Measurements from ENCODE around the gene ADPGK. TPM values are rescaled to one million over a fixed set of nuclear protein-coding genes. Genes with fewer than 3 reads are reported as not detected.

Gene ADPGK
- total and polyA plus RNA-seq, 2 donors (not counting 1 experiment from before 2014, with no cell fraction given), result 128 to 174 TPM

DNA sequence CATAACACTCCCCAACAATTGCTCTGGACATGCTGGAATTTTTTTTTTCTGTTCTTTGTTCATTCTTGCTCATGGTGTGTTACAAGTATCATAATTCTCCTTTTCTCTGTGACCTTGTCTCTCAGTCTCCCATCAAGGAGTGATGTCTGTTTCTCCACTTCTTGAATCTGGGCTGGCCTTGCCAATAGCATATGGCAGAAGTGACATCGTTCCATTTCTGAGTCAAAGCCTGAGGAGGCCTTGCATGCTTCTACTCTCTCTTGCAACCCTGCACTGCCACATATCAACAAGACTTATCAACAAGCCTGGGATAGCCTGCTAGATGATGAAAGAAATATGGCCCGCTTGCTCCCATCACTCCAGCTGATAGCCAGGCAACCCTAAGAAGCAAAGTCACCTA, 8.9 kb upstream of the ADPGK start:
- no peak overlapping the region for H3K27ac Mint-ChIP-seq
- POLR2A ChIA-PET, result no interaction called here
- intact Hi-C loops (cut with micrococcal nuclease), result no loop called here
- no peaks in the 10 kb centered on the region for H3K9me3 Mint-ChIP-seq (ENCODE audit: insufficient read depth)
- ATAC-seq (ENCODE audit: low read depth) (no peak), DNase-seq (no peak)
- H3K9me3 ChIP-seq (ENCODE audit: control extremely low read depth in 1 of 3, control insufficient read depth in 2 of 3, insufficient read depth in 1 of 3, low read length in 2 of 3), result peaks cover 0 to 1% (median 0%) of the 10 kb centered on the region in 3 donors
- no peaks in the 10 kb centered on the region for H4K20me1 ChIP-seq (ENCODE audit: control insufficient read depth, insufficient read depth, low read length, poor library complexity, severe bottlenecking)
- H3K79me2 ChIP-seq (ENCODE audit: control insufficient read depth, insufficient read depth, low read length), result no peaks in the 10 kb centered on the region
- H3K36me3 ChIP-seq (replicated peaks in 1 of 2; ENCODE audit: control extremely low read depth in 1 of 2, control insufficient read depth in 1 of 2, extremely low read depth in 1 of 2, insufficient read depth in 2 of 2, low read length in 1 of 2), result no peaks in the 10 kb centered on the region
- peaks cover 12% of the 10 kb centered on the region for H3K4me1 Mint-ChIP-seq
- no peak overlapping the region for H3K4me2 ChIP-seq (replicated peaks; ENCODE audit: low read depth, low read length, poor library complexity, severe bottlenecking)
- peaks cover 27% of the 10 kb centered on the region for H3K27me3 Mint-ChIP-seq
- no CpG with 5 or more reads among the region's 2 CpGs for WGBS (ENCODE audit: insufficient coverage)
- CTCF ChIA-PET, result interaction anchor here (0.7 kb wide), 1 partner anchor 28 kb away, joined by 3 read pairs; no protein-coding TSS in a partner anchor
- TF ChIP-seq, protein P1, sequence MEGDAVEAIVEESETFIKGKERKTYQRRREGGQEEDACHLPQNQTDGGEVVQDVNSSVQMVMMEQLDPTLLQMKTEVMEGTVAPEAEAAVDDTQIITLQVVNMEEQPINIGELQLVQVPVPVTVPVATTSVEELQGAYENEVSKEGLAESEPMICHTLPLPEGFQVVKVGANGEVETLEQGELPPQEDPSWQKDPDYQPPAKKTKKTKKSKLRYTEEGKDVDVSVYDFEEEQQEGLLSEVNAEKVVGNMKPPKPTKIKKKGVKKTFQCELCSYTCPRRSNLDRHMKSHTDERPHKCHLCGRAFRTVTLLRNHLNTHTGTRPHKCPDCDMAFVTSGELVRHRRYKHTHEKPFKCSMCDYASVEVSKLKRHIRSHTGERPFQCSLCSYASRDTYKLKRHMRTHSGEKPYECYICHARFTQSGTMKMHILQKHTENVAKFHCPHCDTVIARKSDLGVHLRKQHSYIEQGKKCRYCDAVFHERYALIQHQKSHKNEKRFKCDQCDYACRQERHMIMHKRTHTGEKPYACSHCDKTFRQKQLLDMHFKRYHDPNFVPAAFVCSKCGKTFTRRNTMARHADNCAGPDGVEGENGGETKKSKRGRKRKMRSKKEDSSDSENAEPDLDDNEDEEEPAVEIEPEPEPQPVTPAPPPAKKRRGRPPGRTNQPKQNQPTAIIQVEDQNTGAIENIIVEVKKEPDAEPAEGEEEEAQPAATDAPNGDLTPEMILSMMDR (IDR thresholded peaks at IDR 0.05), result no peak
- TF ChIP-seq EZH2 (IDR thresholded peaks at IDR 0.05; ENCODE audit: borderline replicate concordance, insufficient read depth, low read depth, low read length, poor library complexity, severe bottlenecking), result no peak
- no peak overlapping the region for H3K27ac ChIP-seq (ENCODE audit: low read length in 2 of 2)
- peaks cover 0 to 23% (median 15%) of the 10 kb centered on the region in 4 experiments for H3K27me3 ChIP-seq (replicated peaks in 1 of 4; ENCODE audit: control extremely low read depth in 1 of 4, control insufficient read depth in 3 of 4, insufficient read depth in 4 of 4, low read length in 3 of 4)
- no peak overlapping the region for H2AFZ ChIP-seq (ENCODE audit: insufficient read depth, low read depth, low read length, poor library complexity, severe bottlenecking)
- no peak overlapping the region for H3K9ac ChIP-seq (ENCODE audit: low read length)
- peaks cover 9 to 11% of the 10 kb centered on the region in 2 donors for H3K4me1 ChIP-seq (ENCODE audit: control insufficient read depth in 2 of 2, insufficient read depth in 2 of 2, low read length in 2 of 2)
- H3K4me3 Mint-ChIP-seq, result no peak overlapping the region
- H3K4me3 ChIP-seq (ENCODE audit: control extremely low read depth in 1 of 5, extremely low read depth in 1 of 5, insufficient read depth in 1 of 5, low read depth in 2 of 5, low read length in 4 of 5), result no peak overlapping the region

DNA sequence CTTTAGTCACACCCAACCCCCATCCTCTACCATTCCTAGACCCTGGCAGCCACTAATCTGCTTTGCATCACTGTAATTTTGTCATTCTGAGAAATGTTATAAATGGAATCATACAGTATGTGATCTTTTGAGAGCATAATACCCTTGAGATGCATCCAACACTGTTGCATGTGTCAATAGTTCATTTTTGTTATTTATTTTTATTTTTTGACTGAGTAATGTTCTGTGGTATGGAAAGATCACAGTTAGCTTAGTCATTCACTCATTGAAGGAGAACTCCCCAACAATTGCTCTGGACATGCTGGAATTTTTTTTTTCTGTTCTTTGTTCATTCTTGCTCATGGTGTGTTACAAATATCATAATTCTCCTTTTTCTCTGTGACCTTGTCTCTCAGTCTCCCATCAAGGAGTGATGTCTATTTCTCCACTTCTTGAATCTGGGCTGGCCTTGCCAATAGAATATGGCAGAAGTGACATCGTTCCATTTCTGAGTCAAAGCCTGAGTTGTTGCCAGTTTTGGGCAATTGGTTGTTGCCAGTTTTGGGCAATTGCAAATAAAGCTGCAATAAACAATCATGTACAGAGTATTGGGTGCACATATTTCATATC, 6.8 kb upstream of the ADPGK start:
- no CpG with 5 or more reads among the region's 1 CpG for WGBS (ENCODE audit: insufficient coverage)
- no peaks in the 10 kb centered on the region for H3K9me3 Mint-ChIP-seq (ENCODE audit: insufficient read depth)
- no peak overlapping the region for H3K9ac ChIP-seq (ENCODE audit: low read length)
- ATAC-seq (ENCODE audit: low read depth), result no peak
- H3K9me3 ChIP-seq (ENCODE audit: control extremely low read depth in 1 of 3, control insufficient read depth in 2 of 3, insufficient read depth in 1 of 3, low read length in 2 of 3), result peaks cover 0 to 1% (median 0%) of the 10 kb centered on the region in 3 donors
- intact Hi-C loops (cut with micrococcal nuclease), result no loop called here
- no peak overlapping the region for H3K27ac Mint-ChIP-seq
- no peak for DNase-seq
- no peaks in the 10 kb centered on the region for H3K79me2 ChIP-seq (ENCODE audit: control insufficient read depth, insufficient read depth, low read length)
- H2AFZ ChIP-seq (ENCODE audit: insufficient read depth, low read depth, low read length, poor library complexity, severe bottlenecking), result no peak overlapping the region
- H3K27me3 Mint-ChIP-seq, result peaks cover 18% of the 10 kb centered on the region
- H3K4me2 ChIP-seq (replicated peaks; ENCODE audit: low read depth, low read length, poor library complexity, severe bottlenecking), result no peak overlapping the region
- no peaks in the 10 kb centered on the region for H4K20me1 ChIP-seq (ENCODE audit: control insufficient read depth, insufficient read depth, low read length, poor library complexity, severe bottlenecking)
- peaks cover 0 to 5% (median 4%) of the 10 kb centered on the region in 4 experiments for H3K27me3 ChIP-seq (replicated peaks in 1 of 4; ENCODE audit: control extremely low read depth in 1 of 4, control insufficient read depth in 3 of 4, insufficient read depth in 4 of 4, low read length in 3 of 4)
- no peaks in the 10 kb centered on the region for H3K36me3 ChIP-seq (replicated peaks in 1 of 2; ENCODE audit: control extremely low read depth in 1 of 2, control insufficient read depth in 1 of 2, extremely low read depth in 1 of 2, insufficient read depth in 2 of 2, low read length in 1 of 2)
- CTCF ChIA-PET, result no interaction called here
- H3K4me1 Mint-ChIP-seq, result no peaks in the 10 kb centered on the region
- TF ChIP-seq, protein P1 (IDR thresholded peaks at IDR 0.05), result no peak
- no peak for TF ChIP-seq EZH2 (IDR thresholded peaks at IDR 0.05; ENCODE audit: borderline replicate concordance, insufficient read depth, low read depth, low read length, poor library complexity, severe bottlenecking)
- no peak overlapping the region for H3K4me3 Mint-ChIP-seq
- H3K4me1 ChIP-seq (ENCODE audit: control insufficient read depth in 2 of 2, insufficient read depth in 2 of 2, low read length in 2 of 2), result no peaks in the 10 kb centered on the region
- no peak overlapping the region for H3K4me3 ChIP-seq (ENCODE audit: control extremely low read depth in 1 of 5, extremely low read depth in 1 of 5, insufficient read depth in 1 of 5, low read depth in 2 of 5, low read length in 4 of 5)
- H3K27ac ChIP-seq (ENCODE audit: low read length in 2 of 2), result no peak overlapping the region
- POLR2A ChIA-PET, result no interaction called here
